ENCODE data around the gene SLC22A16.
"Not testable (repeated sequence)": the region's sequence is repeated elsewhere in the genome, so short reads cannot be mapped to it uniquely, and the experiment has no call there.

The SLC22A16 gene

GRCh38 chr6:110488606-110489190 is 12.3 kb upstream of the SLC22A16 start:
- no peak for DNase-seq

GRCh38 chr6:110487968-110488381 is 11.6 kb upstream of the SLC22A16 start:
- not testable (repeated sequence) for DNase-seq

- no peak for DNase-seq
Measured at GRCh38 chr6:110486756-110487155, 10.3 kb upstream of the SLC22A16 start.

- DNase-seq, result no peak
Measured at GRCh38 chr6:110485491-110485890, 9.1 kb upstream of the SLC22A16 start.

GRCh38 chr6:110484321-110484720 is 7.9 kb upstream of the SLC22A16 start:
- no peak for DNase-seq

DNA sequence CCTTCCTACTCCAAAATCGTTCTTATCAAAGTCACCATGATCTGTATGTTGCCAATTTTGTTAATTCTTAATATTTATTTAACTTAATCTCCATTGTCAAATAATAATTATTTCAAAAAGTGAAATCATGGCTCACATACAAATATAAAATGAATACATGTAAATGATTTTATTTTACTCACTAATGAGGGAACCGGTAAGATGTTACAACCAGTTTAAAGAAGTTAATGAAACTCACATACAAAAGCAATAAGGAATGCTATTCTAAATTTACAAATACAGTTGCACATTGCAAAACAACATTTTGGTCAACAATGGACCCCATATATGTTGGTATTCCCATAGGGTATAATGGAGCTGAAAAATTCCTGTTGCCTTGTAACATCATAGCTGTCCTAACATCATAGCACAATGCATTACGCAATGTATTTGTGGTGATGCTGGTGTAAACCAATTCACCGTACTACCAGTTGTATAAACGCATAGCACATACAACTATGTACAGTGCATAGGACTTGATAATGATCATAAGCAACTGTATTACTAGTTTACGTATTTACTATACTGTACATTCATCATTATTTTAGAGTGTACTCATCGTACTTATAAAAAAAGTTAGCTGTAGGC is 6.5 kb upstream of the SLC22A16 start:
- no peak for DNase-seq

GRCh38 chr6:110481081-110481480 is 4.7 kb upstream of the SLC22A16 start:
- DNase-seq, result no peak

DNA sequence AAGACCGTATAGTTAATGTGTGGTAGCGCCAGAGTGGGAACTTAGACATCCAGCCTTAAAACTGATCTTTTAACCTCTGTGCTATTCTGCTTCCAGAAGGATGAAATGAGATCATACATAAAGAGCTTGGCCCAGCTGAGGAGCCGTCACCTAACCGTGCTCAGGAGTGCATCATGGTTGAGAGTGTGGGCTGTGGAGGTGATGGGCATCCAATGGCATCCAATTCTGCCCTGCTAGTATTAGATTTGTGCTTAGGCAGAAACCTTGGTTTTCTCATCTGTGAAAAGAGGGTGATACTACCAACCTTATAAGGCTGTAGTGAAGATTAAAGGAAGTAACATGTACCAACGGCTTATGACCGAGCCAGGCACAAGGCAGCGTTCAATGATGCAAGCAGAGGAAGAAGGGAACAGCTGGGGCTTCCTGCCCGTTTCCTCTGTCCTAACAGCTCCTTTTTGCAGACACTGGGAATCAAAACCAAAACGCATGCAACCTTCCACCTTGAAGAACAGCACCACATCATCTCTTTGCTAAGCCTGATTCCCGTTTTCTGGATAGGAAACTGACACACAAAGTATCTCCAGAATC is 1.3 kb downstream of the SLC22A16 start:
- DNase-seq, result no peak

DNA sequence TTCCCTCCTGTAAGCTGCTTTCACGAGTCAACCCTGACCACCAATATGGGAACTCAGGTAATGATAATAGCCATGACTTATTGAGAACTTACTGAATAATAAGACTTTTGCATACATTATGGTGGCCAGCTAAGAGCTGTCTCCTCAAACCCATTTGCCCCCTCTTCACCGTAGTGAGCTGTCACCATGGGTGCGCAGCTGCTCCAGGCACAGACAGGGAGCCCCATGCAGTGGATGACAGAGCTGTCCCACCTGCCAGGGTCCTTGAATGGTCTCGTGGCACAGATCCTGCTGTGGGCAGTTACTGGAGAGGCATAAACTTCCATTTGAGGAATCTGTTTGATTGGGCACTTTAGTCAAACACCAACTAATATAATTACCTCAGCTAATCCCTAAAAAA is 1.9 kb downstream of the SLC22A16 start:
- no peak for DNase-seq

DNA sequence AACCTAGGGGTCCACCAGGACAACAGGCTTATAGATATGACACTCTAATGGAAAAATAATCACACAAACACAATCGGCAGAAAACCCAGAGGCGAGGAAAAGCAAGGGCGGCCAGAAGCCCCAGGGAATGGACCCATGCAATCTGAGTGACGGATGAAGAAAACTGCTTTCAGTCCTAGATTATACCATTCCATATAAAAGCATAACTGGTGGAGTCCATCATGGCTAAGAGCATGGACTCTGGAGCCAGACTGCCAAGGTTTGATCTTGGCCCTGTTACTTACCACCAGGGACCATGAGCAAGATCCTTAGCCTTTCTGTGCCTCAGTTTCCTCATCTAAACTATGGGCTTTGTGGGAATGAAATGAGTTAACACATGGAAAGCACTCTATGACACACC is 3.7 kb downstream of the SLC22A16 start:
- DNase-seq, result no peak

DNA sequence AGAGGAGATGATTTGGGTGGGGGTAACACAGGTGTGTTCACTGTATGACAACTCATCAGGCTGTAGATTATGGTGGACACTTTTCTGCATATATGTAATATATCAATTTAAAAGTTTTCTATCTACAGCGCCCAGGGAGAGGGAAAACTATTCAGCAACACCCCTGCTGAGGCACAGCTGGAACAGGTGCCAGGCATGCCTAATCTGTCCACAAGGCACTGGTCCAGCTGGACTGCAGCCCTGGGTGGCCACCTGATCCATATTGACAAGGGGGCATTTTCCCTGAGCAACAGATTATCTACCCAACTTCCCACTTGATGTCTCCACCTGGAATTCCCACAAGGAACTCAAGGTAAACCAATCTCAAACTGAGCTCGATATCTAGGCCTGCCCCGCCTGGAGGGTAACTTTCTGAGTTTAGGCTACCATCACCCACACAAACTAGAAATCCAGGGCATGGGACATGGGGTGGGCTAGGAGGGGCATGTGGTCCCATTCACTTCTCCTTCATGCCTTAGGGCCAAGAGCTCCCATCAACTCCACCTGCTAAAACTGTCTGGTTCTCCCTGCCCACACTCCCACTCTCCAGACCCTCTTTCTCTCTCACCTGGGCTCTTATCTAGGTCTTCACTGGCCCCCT is 4.6 kb downstream of the SLC22A16 start:
- DNase-seq, result no peak

- DNase-seq, result no peak
Measured at GRCh38 chr6:110468731-110469130, 7.7 kb downstream of the SLC22A16 start.

DNA sequence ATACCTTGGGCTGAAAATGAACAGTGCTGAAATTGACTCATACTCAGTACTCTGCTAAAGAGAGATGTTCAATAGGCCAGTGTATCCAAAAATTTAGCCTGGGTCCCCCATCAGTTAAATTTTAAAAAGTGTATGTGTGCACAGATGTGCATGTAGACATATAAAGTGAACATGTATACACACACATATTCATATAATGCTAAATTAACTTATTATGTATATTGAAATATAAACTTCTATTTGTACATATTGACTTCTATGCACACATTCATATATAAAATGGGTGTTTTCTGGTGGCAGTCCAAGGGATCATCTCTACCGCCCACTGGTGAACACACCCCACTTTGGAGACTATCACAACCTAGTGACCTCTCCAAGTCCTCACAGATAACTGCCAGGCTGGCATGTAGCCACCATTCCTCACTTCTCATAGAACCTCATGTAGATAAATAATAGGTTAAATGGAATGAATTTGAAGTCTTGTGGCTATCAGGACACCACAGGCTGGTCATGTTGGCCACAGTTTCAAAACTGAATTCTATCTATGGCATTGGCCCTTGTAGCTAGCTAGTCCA is 8.8 kb downstream of the SLC22A16 start:
- DNase-seq, result no peak

DNA sequence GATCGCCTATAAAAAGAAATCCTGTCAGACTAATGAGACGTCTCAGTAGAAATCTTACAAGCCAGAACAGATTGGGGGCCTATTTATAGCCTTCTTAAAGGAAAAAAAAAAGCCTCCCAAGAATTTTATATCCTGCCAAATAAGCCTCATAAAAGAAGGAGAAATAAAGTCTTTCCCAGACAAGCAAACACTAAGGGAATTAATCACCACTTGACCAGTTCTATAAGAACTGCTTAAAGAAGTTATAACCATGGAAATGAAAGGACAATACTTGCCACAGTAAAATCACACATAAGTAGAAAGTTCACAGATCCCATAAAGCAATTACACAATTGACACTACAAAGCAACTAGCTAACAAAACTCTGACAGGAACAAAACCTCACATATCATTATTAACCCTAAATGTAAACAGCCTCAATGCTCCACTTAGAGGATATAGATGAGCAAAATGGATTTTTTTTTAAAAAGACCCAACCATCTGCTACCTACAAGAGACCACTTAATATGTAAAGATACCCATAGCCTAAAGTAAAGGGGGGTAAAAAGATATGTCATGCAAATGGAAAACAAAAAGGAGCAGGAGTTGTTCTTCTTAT is 13.4 kb downstream of the SLC22A16 start:
- no peak for DNase-seq

- DNase-seq, result no peak
Measured at GRCh38 chr6:110461376-110461775, 15.0 kb downstream of the SLC22A16 start.

GRCh38 chr6:110459137-110459536 is 17.3 kb downstream of the SLC22A16 start:
- no peak for DNase-seq

DNA sequence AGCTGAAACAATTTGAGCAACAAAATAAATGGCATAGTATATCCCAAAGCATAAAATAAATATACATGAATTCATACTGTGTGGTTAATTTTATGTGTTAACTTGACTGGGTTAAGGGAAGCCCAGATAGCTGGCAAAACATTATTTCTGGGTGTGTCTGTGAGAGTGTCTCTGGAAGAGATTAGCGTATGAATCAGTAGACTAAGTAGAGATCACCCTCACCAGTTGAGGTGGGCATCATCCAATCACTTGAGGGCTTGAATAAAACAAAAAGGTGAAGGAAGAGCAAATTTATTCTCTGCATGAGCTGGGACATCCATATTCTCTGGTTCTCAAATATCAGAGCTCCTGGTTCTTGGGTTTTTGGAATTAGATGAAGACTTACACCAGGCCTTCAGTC is 17.9 kb downstream of the SLC22A16 start:
- DNase-seq, result no peak

- DNase-seq, result not testable (repeated sequence)
Measured at GRCh38 chr6:110457567-110458175, 18.7 kb downstream of the SLC22A16 start.

DNA sequence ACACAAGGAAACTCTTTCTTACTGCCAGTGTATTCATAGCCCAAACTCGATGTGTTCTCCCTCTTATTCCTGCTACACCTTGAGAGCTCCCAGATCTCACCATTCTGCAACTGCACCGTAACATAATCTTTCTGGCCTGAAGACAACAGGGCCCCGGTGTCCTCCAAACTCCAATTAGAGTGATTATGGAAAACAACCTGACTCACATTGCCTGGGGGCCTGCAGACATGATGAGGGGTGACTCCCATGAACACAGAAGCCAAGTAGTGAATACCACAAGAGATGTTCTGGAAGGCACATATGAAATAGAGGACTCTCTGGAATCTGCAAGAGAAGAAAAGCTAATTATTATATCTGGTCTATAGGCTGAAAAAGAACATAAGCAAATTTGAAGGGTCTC is 19.7 kb downstream of the SLC22A16 start:
- no peak for DNase-seq

DNA sequence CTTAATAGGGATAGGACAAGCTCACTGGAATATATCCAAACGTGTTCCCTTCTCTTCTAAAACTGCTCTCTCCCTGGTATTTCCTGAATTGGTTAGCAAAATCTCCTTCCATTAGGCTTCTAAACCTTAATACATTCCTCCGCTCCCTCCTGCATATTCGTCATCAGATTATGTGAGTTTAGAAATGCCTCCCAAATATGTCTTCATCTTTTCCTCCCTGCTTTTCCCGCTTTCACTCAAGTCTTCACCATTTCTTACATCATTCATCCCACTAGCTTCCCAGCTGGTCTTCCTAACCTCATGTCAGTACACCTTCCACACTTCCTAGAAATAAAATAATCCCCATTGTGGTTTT is 26.9 kb downstream of the SLC22A16 start:
- no peak for DNase-seq

DNA sequence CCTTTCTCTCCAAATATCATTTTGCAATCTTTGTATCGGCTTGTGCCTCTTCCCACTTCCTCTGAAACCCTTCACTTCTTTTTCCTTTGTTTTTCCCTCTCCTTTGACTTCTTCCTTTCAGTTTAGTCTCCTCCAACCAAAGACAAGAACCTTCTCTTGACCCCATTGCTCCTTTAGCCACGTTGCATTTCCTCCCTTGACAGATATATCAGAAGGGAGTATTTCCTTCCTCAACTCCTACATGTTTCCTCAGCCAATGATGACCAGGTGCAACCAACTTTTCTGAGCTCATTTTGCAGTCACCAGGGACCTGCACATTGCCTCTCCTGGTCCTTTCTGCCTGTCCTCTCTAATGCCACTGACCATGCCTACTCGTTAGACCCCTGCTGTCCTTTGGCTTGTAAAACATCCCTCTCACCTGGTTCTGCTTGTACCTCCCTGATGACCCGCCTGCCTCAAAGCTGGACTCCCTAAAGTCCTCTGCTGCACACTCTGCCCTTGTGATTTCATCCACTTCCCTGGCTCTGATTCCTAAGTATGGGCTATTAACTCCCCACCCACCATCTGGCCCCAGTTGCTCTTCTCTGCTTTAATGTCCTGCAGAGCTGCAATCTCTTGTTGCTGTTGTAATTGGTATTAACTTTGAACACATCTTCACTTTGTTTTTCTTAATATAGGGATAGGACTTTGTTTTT is 27.4 kb downstream of the SLC22A16 start:
- no peak for DNase-seq

DNA sequence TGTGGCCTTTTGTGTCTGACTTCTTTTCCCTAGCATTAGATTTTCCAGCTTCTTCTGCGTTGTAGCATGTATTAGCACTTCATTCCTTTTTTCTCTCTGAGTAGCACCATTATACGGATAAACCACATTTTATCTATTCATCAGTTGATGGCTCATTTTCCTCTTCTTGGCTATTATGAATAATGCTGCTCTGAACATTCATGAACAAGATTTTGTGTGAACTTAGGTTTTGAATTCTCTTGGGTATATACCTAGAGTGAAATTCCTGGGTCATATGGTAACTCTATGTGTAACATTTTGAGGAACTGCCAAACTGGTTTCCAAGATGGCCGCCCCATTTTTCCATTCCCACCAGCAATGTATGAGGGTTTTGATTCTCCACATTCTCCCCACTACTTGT is 28.7 kb downstream of the SLC22A16 start:
- DNase-seq, result no peak

All from activated CD4-positive, alpha-beta T cell treated with anti-CD3 and anti-CD28 coated beads, Interleukin-2, amount 50 U/mL, for 16 hours (primary cell).